ES-I3 (cell line): ENCODE results near the gene DNAI2.

Experiments
- H3K36me3 ChIP-seq: 2 replicates; pipeline ENCODE4 v1.6.1; 2013; ENCODE audit warnings: mild to moderate bottlenecking, low read length, control low read depth, moderate library complexity; ENCODE audit not compliant: insufficient read depth
- H3K4me1 ChIP-seq: 2 replicates; pipeline ENCODE4 v1.6.1; 2013; ENCODE audit warnings: mild to moderate bottlenecking, control low read depth, low read length; ENCODE audit not compliant: insufficient read depth
- H3K9ac ChIP-seq: 2 replicates; pipeline ENCODE4 v1.6.1; 2013; ENCODE audit warnings: low read depth, mild to moderate bottlenecking, low read length, moderate library complexity
- H3K9me3 ChIP-seq: 2 replicates; pipeline ENCODE4 v1.6.1; 2013; ENCODE audit warnings: mild to moderate bottlenecking, low read length, moderate library complexity; ENCODE audit not compliant: control insufficient read depth, insufficient read depth

The DNAI2 gene

GRCh38 chr17:74337834-74338500 lies 63.9 kb downstream of the DNAI2 start:
- Histone ChIP-seq H3K36me3 (no peaks in the 10 kb centered on the region), H3K4me1 (peaks cover 6% of the 10 kb centered on the region; the same call in 1 of the 2 replicates), H3K9me3 (peaks cover 12% of the 10 kb centered on the region; the same call in 1 of the 2 replicates), H3K9ac (no peak overlapping the region)

DNA sequence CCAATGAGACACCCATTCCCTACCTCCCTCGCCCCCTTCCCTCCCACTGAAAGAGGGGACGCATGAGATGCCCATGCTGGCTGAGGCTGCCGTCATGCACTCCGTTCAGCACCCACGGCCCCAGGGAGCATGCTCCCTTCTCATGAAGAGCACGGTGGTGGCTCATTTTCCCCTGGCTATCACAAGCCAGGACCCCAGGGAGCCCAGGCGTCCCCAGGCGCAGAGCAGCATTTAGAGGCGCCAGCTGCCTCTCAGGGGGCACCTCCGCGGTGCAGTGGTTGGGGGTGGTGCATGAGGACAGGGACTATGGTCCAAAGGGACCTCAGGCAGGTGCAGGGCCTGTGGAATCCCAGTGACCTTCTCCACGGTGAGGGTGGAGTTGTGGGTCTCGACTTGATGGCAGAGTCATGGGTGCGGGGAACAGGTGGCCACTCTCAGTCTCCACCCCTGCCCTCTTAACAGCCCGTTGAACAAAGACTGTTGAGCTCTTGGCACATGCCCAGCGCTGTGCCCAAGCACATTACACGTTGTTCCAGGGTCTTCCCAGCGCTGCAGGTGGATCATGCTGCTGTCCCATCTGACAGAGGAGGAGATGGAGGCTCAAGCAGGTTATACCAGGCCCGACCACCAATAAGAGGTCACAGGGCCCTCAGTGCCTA lies 65.6 kb downstream of the DNAI2 start:
- Histone ChIP-seq H3K4me1 (peaks cover 6% of the 10 kb centered on the region; the same call in 1 of the 2 replicates), H3K9me3 (peaks cover 3% of the 10 kb centered on the region; the same call in 1 of the 2 replicates), H3K9ac (no peak overlapping the region), H3K36me3 (no peaks in the 10 kb centered on the region)

- no peak overlapping the region for H3K9ac ChIP-seq
- no peaks in the 10 kb centered on the region for H3K36me3 ChIP-seq
- peaks cover 6% of the 10 kb centered on the region; the same call in 1 of the 2 replicates for H3K4me1 ChIP-seq
- no peaks in the 10 kb centered on the region for H3K9me3 ChIP-seq
These were observed 66.5 kb downstream of the DNAI2 start for GRCh38 chr17:74340470-74341023.

DNA sequence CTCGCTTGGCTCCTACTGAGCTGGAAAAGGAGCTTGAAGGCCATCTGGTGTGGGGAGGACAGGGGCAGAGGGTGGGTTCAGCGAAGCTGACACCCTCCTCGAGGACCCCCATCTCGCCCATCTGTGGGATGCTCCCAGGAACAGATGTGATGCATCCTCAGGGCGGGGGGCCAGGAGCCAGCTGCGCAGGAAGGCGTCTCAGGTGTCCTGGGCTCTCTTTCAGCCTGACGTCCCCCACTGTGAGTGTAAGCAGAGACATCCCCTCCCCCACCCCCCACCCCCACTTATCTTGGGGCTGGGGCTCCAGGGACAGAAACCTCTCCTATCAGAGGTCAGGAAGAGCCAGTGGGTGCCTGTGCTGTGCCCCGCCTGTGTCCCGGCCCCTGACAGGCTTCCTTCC lies 68.2 kb downstream of the DNAI2 start:
- no peaks in the 10 kb centered on the region for H3K36me3 ChIP-seq
- no peaks in the 10 kb centered on the region for H3K9me3 ChIP-seq
- peaks cover 6% of the 10 kb centered on the region; the same call in 1 of the 2 replicates for H3K4me1 ChIP-seq
- no peak overlapping the region for H3K9ac ChIP-seq

DNA sequence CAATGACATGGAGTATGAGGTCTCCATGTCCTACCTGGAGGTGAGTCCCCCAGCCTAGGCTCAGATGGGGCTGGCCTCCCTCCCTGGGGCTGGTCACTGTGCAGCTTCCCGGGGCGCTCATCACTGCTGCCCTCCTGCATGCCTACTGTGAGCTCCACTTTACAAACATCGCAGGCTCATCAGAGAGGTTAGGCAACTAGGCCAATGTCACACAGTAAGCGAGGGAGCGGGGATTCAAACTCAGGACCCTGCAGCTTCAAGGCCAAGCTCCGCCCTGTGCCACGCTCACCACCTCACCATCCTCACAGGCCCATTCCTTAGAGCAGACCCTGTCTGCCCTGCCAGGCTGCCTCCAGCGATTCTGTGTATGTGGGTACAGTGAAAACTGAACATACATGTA lies 69.1 kb downstream of the DNAI2 start:
- peaks cover 6% of the 10 kb centered on the region; the same call in 1 of the 2 replicates for H3K4me1 ChIP-seq
- H3K9ac ChIP-seq = no peak overlapping the region
- no peaks in the 10 kb centered on the region for H3K36me3 ChIP-seq
- no peaks in the 10 kb centered on the region for H3K9me3 ChIP-seq

GRCh38 chr17:74343526-74344284 lies 69.7 kb downstream of the DNAI2 start:
- Histone ChIP-seq H3K9ac (no peak overlapping the region), H3K4me1 (peaks cover 6% of the 10 kb centered on the region; the same call in 1 of the 2 replicates), H3K9me3 (no peaks in the 10 kb centered on the region), H3K36me3 (no peaks in the 10 kb centered on the region)

- Histone ChIP-seq H3K9me3 (no peaks in the 10 kb centered on the region), H3K36me3 (no peaks in the 10 kb centered on the region), H3K9ac (no peak overlapping the region), H3K4me1 (peaks cover 6% of the 10 kb centered on the region; the same call in 1 of the 2 replicates)
These were observed 70.6 kb downstream of the DNAI2 start for GRCh38 chr17:74344658-74345057.

DNA sequence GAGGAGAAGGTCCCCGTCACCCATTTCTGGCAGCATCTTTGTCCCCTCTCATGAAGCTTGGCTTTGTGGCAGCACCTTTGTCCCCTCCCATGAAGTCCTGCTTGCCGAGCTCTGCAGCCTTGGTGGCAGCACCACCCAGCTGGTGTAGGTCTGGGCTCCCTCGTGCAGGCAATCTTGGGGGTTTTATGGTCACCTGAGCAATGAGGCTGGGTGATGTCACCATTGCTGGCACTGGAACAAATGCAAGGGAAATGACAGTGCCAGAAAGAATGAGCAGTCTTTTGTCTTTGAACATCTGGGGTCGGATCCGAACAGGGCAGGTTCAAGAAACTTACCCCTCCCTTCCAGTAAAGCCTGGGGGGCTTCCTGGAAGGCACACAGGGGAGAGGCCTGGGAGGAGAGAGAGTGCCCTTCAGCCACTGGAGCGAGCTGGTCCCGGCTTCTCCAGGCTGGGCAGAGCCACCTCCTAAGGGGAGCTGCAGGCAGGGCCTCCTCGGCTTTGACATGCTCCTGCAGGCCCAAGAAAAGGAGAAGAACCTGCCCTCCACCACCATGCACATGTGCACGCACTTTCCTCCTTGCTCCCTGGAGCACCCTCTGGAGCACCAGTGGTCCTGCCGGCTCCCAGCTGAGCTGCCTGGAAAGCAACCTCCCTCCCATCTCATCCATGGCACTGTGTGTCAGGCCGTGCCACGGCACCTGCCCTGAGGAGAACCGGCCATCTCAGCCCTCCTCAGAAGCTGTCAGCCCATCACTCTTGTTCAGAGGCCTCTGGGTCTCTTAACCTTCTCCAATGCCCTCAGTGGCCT lies 71.6 kb downstream of the DNAI2 start:
- no peaks in the 10 kb centered on the region for H3K36me3 ChIP-seq
- peaks cover 2% of the 10 kb centered on the region; the same call in 1 of the 2 replicates for H3K4me1 ChIP-seq
- H3K9me3 ChIP-seq = no peaks in the 10 kb centered on the region
- H3K9ac ChIP-seq = no peak overlapping the region

DNA sequence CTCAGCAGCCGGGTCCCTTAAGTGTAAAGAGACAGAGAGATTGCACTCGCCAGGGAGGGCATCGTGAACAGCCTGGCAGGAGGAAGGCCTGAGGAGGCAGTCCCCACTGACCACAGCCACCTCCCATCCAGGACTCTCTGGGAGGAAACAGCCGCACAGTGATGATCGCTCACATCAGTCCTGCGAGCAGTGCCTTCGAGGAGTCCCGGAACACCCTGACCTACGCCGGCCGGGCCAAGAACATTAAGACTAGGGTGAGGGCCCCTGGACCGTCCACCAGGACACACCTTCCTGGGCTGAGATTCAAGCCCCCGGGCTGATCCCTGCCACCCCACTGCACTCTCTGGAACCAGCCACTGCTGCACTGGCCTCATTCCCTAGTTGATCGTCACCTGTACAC lies 73.6 kb downstream of the DNAI2 start:
- H3K9ac ChIP-seq = no peak overlapping the region
- no peaks in the 10 kb centered on the region for H3K9me3 ChIP-seq
- no peaks in the 10 kb centered on the region; the same call in 1 of the 2 replicates for H3K4me1 ChIP-seq
- H3K36me3 ChIP-seq = no peaks in the 10 kb centered on the region

- no peaks in the 10 kb centered on the region for H3K36me3 ChIP-seq
- no peaks in the 10 kb centered on the region; the same call in 1 of the 2 replicates for H3K4me1 ChIP-seq
- no peaks in the 10 kb centered on the region for H3K9me3 ChIP-seq
- no peak overlapping the region for H3K9ac ChIP-seq
These were observed 75.1 kb downstream of the DNAI2 start for GRCh38 chr17:74349120-74349519.

DNA sequence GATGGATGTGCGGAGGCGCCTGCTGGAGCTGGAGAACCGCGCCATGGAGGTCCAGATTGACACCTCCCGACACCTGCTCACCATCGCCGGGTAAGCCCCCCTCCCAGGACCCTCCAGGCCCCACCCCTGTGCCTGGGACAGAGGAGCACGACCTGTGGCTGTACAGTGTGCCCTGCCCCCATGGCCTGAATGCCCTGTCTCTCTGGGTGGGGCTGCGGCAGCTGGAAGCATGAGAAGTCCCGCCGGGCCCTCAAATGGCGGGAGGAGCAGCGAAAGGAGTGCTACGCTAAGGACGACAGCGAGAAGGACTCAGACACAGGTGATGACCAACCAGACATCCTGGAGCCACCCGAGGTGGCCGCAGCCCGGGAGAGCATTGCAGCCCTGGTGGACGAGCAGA lies 76.5 kb downstream of the DNAI2 start:
- H3K9me3 ChIP-seq = no peaks in the 10 kb centered on the region
- H3K36me3 ChIP-seq = no peaks in the 10 kb centered on the region
- H3K9ac ChIP-seq = no peak overlapping the region

DNA sequence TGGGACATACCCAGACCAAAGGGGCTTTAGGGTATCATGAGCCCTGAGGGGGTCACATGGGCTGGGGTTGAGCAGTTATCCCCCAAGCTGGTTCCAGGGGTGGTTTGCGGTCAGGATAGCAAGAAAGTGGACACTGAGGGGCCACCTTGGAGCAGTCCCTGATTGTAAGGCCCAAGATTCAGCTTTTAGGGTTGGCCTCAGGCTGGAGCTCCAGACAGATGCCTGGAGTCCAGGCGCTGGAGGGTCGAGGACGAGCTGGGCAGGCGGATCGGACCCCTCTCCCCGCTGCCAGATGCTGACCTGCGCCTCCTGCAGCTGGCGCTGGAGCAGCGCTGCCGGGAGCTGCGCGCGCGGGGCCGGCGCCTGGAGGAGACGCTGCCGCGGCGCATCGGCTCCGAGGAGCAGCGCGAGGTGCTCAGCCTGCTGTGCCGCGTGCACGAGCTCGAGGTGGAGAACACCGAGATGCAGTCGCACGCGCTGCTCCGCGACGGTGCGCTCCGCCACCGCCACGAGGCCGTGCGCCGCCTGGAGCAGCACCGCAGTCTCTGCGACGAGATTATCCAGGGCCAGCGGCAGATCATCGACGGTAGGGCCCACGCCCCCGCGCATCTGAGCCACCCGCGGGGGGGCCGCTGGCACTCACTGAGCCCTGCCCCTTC lies 77.6 kb downstream of the DNAI2 start:
- peak overlapping the region; percentile 21; the same call in 1 of the 2 replicates for H3K9ac ChIP-seq
- no peaks in the 10 kb centered on the region for H3K36me3 ChIP-seq
- no peaks in the 10 kb centered on the region; the same call in 1 of the 2 replicates for H3K4me1 ChIP-seq
- H3K9me3 ChIP-seq = no peaks in the 10 kb centered on the region

More for the DNA sequence above, 76.5 kb downstream of the DNAI2 start:
- H3K4me1 ChIP-seq = no peaks in the 10 kb centered on the region; the same call in 1 of the 2 replicates

GRCh38 chr17:74353446-74354060 lies 79.5 kb downstream of the DNAI2 start:
- no peaks in the 10 kb centered on the region; the same call in 1 of the 2 replicates for H3K4me1 ChIP-seq

More at GRCh38 chr17:74353446-74354060, 79.5 kb downstream of the DNAI2 start:
- H3K9ac ChIP-seq = no peak overlapping the region
- no peaks in the 10 kb centered on the region for H3K9me3 ChIP-seq
- H3K36me3 ChIP-seq = no peaks in the 10 kb centered on the region
